GM23248 (cell line): ENCODE data around the gene ICOS. TPM values are rescaled to one million over a fixed set of nuclear protein-coding genes. Genes with fewer than 3 reads are reported as not detected.

ENCODE experiments used
- DNase-seq: peaks from one replicate; pipeline ENCODE4 v3.0.0-alpha.2; 2015
- H2AFZ ChIP-seq: fragments of 200-600 bp; sonication (generic); 2 replicates; pipeline ENCODE4 v1.6.1; 2016; ENCODE audit warnings: antibody characterized with exemption
- H3F3A ChIP-seq: fragments of 200-600 bp; sonication (generic); 2 replicates; pipeline ENCODE4 v1.6.1; 2016; ENCODE audit warnings: mild to moderate bottlenecking, antibody characterized with exemption, mixed run types; ENCODE audit not compliant: insufficient read depth
- H3K27ac ChIP-seq: fragments of 200-600 bp; sonication (generic); 2 replicates; pipeline ENCODE4 v1.5.1; 2016; ENCODE audit warnings: mild to moderate bottlenecking
- H3K27me3 ChIP-seq: fragments of 200-600 bp; sonication (generic); replicated peaks from 2 replicates; pipeline ENCODE4 v1.6.1; 2016; ENCODE audit warnings: mild to moderate bottlenecking; ENCODE audit not compliant: insufficient read depth
- H3K36me3 ChIP-seq: fragments of 200-600 bp; sonication (generic); 2 replicates; pipeline ENCODE4 v1.6.1; 2016; ENCODE audit warnings: low read depth, mild to moderate bottlenecking
- H3K4me1 ChIP-seq: fragments of 200-600 bp; sonication (generic); 2 replicates; pipeline ENCODE4 v1.6.1; 2016; ENCODE audit warnings: mild to moderate bottlenecking; ENCODE audit not compliant: insufficient read depth
- H3K4me2 ChIP-seq: fragments of 200-600 bp; sonication (generic); one replicate; pipeline ENCODE4 v1.6.1; 2016; ENCODE audit warnings: mild to moderate bottlenecking; ENCODE audit not compliant: unreplicated experiment
- H3K4me3 ChIP-seq: fragments of 200-600 bp; sonication (generic); 2 replicates; pipeline ENCODE4 v1.5.1; 2016; ENCODE audit warnings: mild to moderate bottlenecking
- H3K79me2 ChIP-seq: fragments of 200-600 bp; sonication (generic); 2 replicates; pipeline ENCODE4 v1.6.1; 2016; ENCODE audit warnings: mild to moderate bottlenecking; ENCODE audit not compliant: insufficient read depth
- H3K9ac ChIP-seq: fragments of 200-600 bp; sonication (generic); 2 replicates; pipeline ENCODE4 v1.6.1; 2016; ENCODE audit warnings: mild to moderate bottlenecking
- H3K9me2 ChIP-seq: fragments of 200-600 bp; sonication (generic); 2 replicates; pipeline ENCODE4 v1.6.1; 2016; ENCODE audit warnings: mixed run types, mild to moderate bottlenecking, moderate library complexity; ENCODE audit not compliant: insufficient read depth
- H3K9me3 ChIP-seq: fragments of 200-600 bp; sonication (generic); one replicate; pipeline ENCODE4 v1.6.1; 2017; ENCODE audit warnings: low read depth
- H4K20me1 ChIP-seq: fragments of 200-600 bp; sonication (generic); 2 replicates; pipeline ENCODE4 v1.6.0; 2016; ENCODE audit not compliant: insufficient read depth
- EZH2 ChIP-seq: fragments of 200-600 bp; sonication (generic); IDR thresholded peaks from 2 replicates; pipeline ENCODE4 v1.6.1; 2018; ENCODE audit warnings: antibody characterized with exemption, mild to moderate bottlenecking; ENCODE audit not compliant: insufficient read depth, poor library complexity, severe bottlenecking
- EZH2phosphoT487 ChIP-seq: fragments of 200-600 bp; sonication (generic); IDR thresholded peaks from 2 replicates; pipeline ENCODE4 v1.6.1; 2018; ENCODE audit warnings: antibody characterized with exemption, moderate library complexity, mild to moderate bottlenecking, low read depth; ENCODE audit not compliant: insufficient read depth
- WGBS, 2 experiments: methylation state at CpG; one replicate each; pipeline ENCODE4 v1.1.6; 2015 to 2017; ENCODE audit warnings: low lambda C conversion rate in 2 of 2, low coverage in 1 of 2; ENCODE audit errors: missing lambda C conversion rate in 2 of 2; 5-methylcytosine and 5-hydroxymethylcytosine counted together
- in situ Hi-C: fragments of 300-500 bp; cut with MboI; formaldehyde crosslinking; loops from 2 replicates; pipeline ENCODE4 v1.15.0; 2020
- polyA plus RNA-seq: library from polyadenylated mRNA; unstranded; fragments of >200 nt; fragmentation: Nextera tagmentation; extraction: Ambion mirVana; gene quantifications from 2 replicates; pipeline ENCODE4 v1.2.1, GENCODE V29; 2016
- total RNA-seq: library from RNA; depleted of rRNA; stranded (reverse); fragments of >200 nt; shearing (Covaris generic); gene quantifications from 2 replicates; pipeline ENCODE4 v1.2.3, GENCODE V29; 2014

Gene ICOS
- total and polyA plus RNA-seq, 2 experiments from 2014 or later, result not detected

DNA sequence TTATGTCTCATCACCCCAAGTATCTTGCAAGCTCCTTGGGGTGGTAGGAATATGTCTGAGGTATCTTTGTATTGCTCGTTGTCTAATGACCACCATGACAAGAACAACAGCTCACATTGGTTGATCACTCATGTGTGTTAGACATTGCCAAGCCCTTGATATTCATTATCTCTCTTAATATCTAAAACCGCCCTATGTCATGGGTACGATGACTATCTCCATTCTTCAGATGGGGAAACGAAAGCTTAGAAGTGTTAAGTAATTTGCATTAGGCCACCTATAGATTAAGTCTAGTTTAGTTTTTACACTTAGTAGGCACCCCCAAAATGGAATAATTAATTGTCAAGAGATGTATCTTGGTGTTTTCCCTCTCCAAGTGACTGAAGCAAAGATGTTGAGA lies 57.0 kb downstream of the ICOS start:
- no peaks in the 10 kb centered on the region for H3K36me3 ChIP-seq
- no peak overlapping the region for H3K9ac ChIP-seq
- H3K79me2 ChIP-seq, result no peaks in the 10 kb centered on the region
- H3K9me3 ChIP-seq, result no peaks in the 10 kb centered on the region
- H3K27me3 ChIP-seq, result peaks cover 2% of the 10 kb centered on the region
- WGBS, 2 experiments, result 65 to 68% methylated on average over 4 of the region's 4 CpGs
- H3K4me1 ChIP-seq, result no peaks in the 10 kb centered on the region
- no peak overlapping the region for H3K27ac ChIP-seq
- H4K20me1 ChIP-seq, result no peaks in the 10 kb centered on the region
- H3K9me2 ChIP-seq, result no peaks in the 10 kb centered on the region
- TF ChIP-seq EZH2phosphoT487 (no peak), EZH2 (no peak)
- no peak overlapping the region for H3K4me2 ChIP-seq
- no peak overlapping the region for H3K4me3 ChIP-seq
- no peak for DNase-seq
- H3F3A ChIP-seq, result no peaks in the 10 kb centered on the region
- in situ Hi-C loops, result no loop called here
- no peak overlapping the region for H2AFZ ChIP-seq

DNA sequence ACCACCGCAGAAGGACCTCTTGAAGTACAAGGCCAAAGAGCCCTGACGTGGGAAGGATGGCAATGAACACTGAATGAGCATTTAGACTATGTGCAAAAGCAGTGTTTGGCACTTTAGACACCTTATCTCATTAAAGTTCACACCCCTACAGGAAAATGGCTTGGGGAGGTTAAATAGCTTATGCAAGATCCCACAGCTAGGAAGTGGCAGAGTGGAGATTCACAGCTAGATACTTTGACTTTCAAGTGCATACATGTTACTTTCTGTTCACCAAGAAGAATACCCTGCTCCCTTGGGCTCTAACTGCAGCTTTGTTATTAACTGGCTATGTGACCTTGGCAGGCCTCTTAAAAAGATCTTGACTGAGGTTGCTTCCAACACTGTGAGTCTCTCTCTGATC lies 58.2 kb downstream of the ICOS start:
- H3K79me2 ChIP-seq, result no peaks in the 10 kb centered on the region
- in situ Hi-C loops, result no loop called here
- no peak overlapping the region for H3K4me2 ChIP-seq
- H3K27me3 ChIP-seq, result no peaks in the 10 kb centered on the region; the same call in 1 of the 2 replicates
- H3K4me1 ChIP-seq, result no peaks in the 10 kb centered on the region
- no peak overlapping the region for H3K27ac ChIP-seq
- H2AFZ ChIP-seq, result no peak overlapping the region
- no peak for DNase-seq
- no peaks in the 10 kb centered on the region for H3K36me3 ChIP-seq
- H3K9ac ChIP-seq, result no peak overlapping the region
- H3F3A ChIP-seq, result no peaks in the 10 kb centered on the region
- no peak overlapping the region for H3K4me3 ChIP-seq
- H4K20me1 ChIP-seq, result no peaks in the 10 kb centered on the region
- no peaks in the 10 kb centered on the region for H3K9me3 ChIP-seq
- WGBS, 2 experiments, result 17 to 29% methylated on average over 2 of the region's 2 CpGs
- TF ChIP-seq EZH2phosphoT487, result no peak
- no peak for TF ChIP-seq EZH2
- no peaks in the 10 kb centered on the region for H3K9me2 ChIP-seq

DNA sequence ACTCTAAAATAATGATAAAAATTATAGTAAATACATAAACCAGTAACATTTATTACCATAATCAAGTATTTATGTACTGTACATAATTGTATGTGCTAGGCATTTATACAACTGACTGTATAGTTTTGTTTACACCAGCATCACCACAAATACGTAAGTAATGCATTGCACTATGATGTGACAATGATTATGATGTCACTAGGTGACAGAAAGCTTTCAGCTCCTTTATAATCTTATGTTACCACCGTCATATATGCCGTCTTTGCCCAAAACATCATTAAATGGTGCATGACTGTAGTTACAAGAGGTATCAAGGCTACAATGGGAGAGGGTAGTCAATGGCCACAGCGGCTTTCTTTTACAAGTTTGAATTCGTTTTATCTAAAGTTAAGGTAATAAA lies 60.1 kb downstream of the ICOS start:
- TF ChIP-seq EZH2phosphoT487 (no peak), EZH2 (no peak)
- DNase-seq, result no peak
- Histone ChIP-seq H4K20me1 (no peaks in the 10 kb centered on the region), H3K4me1 (no peaks in the 10 kb centered on the region), H3K4me2 (no peak overlapping the region), H3K79me2 (no peaks in the 10 kb centered on the region), H3K27me3 (peaks cover 8% of the 10 kb centered on the region), H3F3A (no peaks in the 10 kb centered on the region), H3K9me2 (no peaks in the 10 kb centered on the region), H3K36me3 (no peaks in the 10 kb centered on the region), H2AFZ (no peak overlapping the region), H3K4me3 (no peak overlapping the region), H3K27ac (no peak overlapping the region), H3K9me3 (no peaks in the 10 kb centered on the region), H3K9ac (no peak overlapping the region)
- in situ Hi-C loops, result no loop called here
- 48 to 53% methylated on average over 5 of the region's 5 CpGs for WGBS, 2 experiments

GRCh38 chr2:203997481-203997880 lies 60.9 kb downstream of the ICOS start:
- no peaks in the 10 kb centered on the region for H4K20me1 ChIP-seq
- H3K36me3 ChIP-seq, result no peaks in the 10 kb centered on the region
- in situ Hi-C loops, result no loop called here
- peaks cover 8% of the 10 kb centered on the region for H3K27me3 ChIP-seq
- WGBS, 2 experiments, result 2 to 14% methylated on average over 1 of the region's 1 CpG
- no peaks in the 10 kb centered on the region for H3K4me1 ChIP-seq
- no peaks in the 10 kb centered on the region for H3K9me2 ChIP-seq
- H3K27ac ChIP-seq, result no peak overlapping the region
- H3K4me2 ChIP-seq, result no peak overlapping the region
- no peak overlapping the region for H3K4me3 ChIP-seq
- H3K9me3 ChIP-seq, result no peaks in the 10 kb centered on the region
- H2AFZ ChIP-seq, result no peak overlapping the region
- DNase-seq, result no peak
- TF ChIP-seq EZH2 (no peak), EZH2phosphoT487 (no peak)
- H3F3A ChIP-seq, result no peaks in the 10 kb centered on the region
- no peaks in the 10 kb centered on the region for H3K79me2 ChIP-seq
- H3K9ac ChIP-seq, result no peak overlapping the region
